HG03439 (cell line): ENCODE measurements around the gene ARHGAP40.

Experiments
- ATAC-seq: cut with Tn5 transposase; IDR thresholded peaks from one replicate; pipeline ENCODE4 v1.9.1; 2021; ENCODE audit warnings: mild to moderate bottlenecking, moderate library complexity; ENCODE audit not compliant: unreplicated experiment

ARHGAP40 gene

GRCh38 chr20:38616457-38616856, 14.8 kb downstream of the ARHGAP40 start:
- ATAC-seq = no peak

- ATAC-seq = no peak
These were observed 15.6 kb downstream of the ARHGAP40 start for GRCh38 chr20:38617011-38617829.

DNA sequence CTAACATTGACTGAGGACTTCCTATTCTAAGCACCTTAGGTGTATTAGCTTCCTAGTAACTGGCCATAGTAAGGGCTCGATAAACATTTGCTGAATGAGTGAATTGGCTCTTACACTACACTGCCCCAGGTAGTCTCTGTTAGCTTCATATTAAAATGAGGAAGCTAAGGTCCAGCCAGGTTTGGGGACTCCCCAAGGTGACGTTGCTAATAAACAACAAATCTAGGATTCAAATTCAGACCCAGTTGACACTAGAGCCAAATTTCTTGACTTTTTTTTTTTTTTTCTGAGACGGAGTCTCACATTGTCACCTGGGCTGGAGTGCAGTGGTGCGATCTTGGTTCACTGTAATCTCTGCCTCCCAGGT, 16.2 kb downstream of the ARHGAP40 start:
- no peak for ATAC-seq

GRCh38 chr20:38620441-38620840, 18.8 kb downstream of the ARHGAP40 start:
- no peak for ATAC-seq

DNA sequence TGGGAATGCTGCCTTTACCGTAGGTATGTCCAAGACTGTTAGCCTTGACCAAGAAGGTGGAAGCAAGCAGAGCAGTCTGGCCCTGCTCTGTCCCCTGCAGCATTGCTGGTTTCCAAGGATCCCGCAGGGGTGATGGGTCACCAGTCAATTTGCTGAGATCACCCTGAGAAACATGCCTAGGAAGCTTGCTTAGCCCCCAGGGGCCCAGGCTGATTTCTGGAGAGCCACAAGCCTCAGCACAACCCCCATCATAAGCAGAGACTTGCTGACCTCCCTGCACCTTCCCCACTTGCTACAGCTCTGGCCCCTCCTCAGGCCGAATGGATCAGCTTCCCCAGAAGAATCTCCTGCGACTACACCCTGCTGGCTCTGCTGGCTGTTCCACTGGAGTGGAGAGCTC, 21.5 kb downstream of the ARHGAP40 start:
- ATAC-seq = no peak

DNA sequence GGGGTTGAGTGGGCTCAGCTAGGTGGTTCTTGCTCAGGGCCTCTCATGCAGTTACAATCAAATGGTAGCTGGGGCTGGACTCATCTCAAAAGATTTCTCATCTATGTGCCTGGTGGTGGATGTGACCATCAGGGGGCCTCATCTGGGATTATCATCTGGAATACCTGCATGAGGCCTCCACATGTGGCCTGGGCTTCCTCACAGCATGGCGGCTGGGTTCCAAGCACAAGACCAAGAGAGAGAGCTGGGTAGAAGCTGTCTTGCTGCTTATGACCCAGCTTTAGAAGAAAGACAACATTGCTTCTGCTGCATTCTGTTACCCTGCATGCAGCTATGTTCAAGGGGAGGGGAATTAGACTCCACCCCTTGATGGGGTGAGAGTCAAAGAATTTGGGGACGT, 22.5 kb downstream of the ARHGAP40 start:
- no peak for ATAC-seq

DNA sequence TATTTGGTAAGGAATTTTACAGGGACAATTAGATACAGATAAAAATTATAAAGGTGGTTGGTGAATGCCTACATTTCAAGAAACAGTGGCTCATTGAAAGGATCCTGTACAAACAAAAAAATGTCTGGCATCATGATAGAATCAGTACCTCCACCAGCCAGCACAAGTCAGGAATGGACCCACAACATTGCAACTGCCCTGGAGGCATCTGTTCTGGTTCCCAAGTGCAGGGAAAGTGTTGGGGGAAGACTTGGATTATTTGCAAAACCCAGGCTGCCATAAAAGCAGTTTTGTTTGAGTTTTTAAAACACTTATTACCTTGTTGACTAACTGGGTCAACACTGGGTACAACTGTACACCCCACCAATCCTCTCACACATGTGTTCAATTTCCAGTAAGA, 24.3 kb downstream of the ARHGAP40 start:
- ATAC-seq = no peak

DNA sequence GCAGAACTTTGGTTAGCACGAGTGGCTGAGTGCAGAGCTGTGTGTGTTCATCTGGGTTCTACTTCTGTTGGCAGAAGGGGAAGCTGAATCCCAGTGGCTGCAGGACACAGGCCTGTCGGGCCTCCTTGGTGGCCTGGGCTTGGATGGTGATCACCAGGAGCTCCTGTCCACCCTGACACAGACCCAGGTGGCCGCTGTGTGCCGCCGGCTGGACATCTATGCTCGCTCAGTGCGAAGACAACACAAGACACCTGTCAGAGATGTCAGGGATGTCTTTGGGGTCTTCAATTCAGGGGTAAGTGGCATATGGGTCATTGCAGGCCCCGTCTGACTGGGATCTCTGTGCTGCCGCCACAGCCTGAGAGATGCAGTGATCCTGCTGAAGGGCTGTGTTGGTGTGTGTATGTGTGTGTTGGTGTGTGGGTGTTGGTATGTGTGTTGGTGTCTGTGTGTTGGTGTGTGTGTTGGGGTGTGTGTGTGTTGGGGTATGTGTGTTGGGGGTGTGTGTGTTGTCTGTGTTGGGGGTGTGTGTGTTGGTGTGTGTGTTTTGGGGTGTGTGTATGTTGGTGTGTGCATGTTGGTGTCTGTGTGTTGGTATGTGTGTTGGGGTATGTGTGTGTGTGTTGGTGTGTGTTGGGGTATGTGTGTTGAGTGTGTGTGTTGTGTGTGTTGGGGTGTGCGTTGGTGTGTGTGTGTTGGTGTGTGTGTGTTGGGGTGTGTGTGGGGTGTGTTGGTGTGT, 25.5 kb downstream of the ARHGAP40 start:
- no peak for ATAC-seq

DNA sequence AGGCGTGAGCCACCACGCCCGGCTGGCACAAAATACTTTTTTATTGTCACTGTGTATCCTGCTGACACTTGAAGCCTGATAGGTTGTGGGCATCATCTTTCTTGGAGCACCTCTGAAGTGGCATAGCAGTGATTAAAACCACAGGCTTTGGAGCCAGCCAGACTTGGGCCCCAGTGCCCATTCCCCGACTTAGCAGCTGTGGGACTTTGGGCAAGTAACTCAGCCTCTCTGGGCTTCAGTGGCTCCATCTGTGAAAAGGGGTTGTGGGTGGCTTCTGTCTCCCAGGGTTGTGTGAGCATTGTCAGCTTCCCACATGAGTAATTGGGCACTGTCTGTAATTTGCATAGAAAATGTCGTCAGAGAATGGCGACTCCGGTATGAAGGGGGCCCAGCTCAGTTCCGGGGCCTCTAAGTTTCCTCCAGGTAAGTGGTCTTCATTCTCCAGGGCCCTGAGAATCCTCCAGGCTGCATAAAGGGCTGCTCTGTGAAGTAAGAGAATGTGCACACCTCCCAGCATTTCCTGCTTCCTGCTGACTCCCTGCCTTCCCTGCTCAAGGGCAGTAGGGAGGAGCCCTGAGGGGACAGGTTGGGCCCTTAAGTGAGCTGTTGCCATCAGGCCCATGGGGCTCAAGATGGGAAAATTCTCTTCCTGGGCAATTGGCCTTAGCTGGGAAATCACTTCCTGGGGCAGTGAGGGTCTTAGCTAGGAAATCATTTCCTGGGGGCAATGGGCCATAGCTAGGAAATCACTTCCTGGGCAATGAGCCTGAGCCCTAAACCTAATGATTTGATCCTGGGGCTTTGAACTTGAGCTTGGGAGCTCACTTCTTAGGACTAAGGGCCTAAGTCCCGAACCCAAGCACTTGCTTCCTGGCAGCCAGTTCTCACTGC, 27.2 kb downstream of the ARHGAP40 start:
- no peak for ATAC-seq

DNA sequence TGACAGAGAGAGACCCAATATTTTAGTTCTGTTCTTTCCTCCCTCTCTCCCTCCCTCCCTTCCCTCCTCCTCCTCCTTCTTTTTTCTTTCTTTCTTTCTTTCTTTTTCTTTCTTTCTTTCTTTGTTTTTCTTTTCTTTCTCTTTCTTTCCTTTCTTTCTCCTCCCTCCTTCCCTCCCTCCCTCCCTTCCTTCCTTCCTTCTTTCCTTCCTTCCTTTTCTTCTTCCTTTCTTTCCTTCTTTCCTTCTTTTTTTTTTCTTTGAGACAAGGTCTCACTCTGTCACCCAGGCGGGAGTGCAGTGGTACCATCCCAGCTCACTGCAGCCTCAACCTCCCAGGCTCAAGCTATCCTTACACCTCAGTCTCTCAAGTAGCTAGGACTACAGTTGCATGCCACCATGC, 28.4 kb downstream of the ARHGAP40 start:
- ATAC-seq = no peak

- no peak for ATAC-seq
These were observed 29.1 kb downstream of the ARHGAP40 start for GRCh38 chr20:38630727-38631126.

GRCh38 chr20:38631155-38632022, 29.8 kb downstream of the ARHGAP40 start:
- no peak for ATAC-seq

DNA sequence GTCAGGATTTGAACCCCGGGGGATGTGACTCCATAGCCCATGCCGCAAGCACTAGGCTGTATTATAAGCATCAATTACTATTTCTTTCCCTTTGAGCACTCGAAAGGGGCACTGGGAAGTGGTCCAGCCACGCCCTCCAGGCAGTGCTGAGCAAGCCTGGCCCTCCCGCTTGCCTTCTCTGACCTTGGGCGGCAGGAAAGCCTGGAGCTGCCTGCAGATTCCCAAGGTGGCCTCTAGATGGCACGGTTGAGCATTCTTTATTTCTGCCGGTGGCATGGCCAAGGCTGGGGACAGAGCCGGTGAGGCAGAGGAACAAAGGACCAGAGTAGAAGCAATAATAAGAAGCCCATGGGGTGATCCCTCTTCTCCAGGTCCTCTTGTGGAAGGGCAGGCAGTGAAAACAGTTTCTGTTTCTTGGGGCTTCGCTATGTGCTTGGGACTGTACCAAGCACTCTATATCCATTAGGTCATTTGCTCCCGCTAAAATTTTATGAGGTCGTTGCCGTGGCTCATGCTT, 32.0 kb downstream of the ARHGAP40 start:
- ATAC-seq = no peak

DNA sequence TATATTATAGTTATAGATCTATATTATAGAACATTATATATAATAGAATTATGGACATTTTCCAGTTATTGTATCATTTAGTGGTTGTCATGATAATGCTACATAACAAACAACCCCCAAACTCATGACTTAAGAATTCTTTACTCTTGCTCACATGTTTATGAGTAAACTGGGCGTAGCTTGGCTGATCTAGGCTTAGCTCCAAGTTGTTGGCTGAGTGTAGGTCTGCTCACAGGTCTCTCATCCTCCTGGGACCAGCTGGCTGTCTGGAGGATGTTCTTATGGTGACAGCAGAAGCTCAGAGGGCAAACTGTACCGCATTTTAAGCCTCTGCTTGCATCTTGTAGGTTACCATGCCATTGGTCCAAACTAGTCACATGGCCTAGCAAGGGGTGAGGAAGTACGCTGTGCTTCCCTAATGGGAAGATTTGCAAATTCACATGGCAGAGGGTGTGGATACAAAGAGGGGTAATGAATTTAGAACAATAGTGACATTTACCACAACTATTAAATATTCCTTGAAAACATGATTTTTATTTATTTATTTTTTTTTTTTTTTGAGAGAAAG, 34.2 kb downstream of the ARHGAP40 start:
- no peak for ATAC-seq

DNA sequence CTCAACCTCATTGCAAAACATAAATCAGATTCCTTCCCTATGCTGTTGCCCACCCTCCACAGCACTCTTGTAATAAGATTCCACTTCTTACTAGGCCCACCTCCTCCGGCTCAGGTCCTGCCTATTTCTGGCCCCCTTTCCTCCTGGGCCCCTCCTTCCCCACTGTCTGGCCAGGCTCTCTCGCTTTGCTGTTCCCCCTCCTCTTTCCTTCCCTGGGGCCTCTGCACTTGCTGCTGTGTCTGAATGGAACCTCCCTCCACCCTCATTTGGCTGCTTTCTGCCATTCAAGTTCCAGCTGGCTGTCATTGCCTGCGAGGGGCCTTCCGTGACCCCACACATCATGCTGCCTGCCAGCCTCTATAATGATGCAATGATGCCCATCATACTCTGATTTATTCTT, 38.9 kb downstream of the ARHGAP40 start:
- ATAC-seq = no peak

GRCh38 chr20:38642498-38642897, 40.9 kb downstream of the ARHGAP40 start:
- no peak for ATAC-seq

DNA sequence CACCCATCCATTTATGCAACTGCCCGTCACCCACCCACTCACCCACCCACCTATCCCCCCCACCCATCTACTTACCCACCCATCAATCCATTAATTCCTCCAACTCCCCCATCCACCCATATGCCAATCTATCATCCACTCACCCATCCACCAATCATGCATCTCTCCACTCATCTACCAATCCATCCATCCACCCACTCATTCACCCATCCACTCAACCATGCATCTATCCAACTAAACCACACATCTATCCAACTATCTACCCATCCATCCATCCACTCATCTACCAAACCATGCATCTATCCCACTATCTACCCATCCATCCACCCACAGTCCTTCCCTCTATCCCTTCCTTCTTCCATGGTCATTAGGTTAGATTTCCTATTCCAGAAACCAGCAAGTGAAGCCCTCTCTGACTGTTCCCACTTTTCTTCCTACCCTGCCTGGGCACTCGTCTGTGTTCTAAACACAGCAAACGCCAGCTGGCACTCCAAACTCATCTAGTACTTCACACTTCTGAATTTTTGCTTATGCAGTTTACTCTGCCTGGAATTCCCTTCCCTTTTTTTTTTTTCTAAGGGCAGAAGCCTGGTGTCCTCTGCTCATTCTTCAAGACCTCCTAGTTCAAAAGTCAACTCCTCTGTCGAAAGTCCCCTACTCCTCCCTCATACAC, 43.1 kb downstream of the ARHGAP40 start:
- no peak for ATAC-seq

DNA sequence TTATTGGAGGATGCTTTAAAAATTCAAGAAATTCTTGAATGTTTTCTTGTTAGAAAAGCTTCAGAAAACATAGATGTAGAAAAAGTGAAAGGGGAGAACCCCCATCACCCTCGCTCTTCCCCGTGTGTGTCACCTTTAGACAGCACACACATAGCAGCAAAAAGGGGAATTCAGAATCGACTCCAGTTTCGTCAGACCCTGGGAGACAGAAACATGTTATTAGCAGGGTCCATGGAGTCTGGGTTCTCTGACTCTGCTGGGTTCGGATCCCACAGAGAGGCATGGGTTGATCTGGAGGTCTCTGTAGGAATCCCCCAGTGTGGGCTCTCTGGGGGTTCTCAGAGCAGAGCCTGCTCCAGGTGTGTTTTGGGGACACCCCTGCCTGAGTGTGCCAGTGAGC, 43.7 kb downstream of the ARHGAP40 start:
- ATAC-seq = no peak
